Measurements from ENCODE around the gene GLYATL2. TPM values are rescaled to one million over a fixed set of nuclear protein-coding genes. Genes with fewer than 3 reads are reported as not detected.

Gene GLYATL2
- total RNA-seq, 4 donors from 2014 or later: not detected

DNA sequence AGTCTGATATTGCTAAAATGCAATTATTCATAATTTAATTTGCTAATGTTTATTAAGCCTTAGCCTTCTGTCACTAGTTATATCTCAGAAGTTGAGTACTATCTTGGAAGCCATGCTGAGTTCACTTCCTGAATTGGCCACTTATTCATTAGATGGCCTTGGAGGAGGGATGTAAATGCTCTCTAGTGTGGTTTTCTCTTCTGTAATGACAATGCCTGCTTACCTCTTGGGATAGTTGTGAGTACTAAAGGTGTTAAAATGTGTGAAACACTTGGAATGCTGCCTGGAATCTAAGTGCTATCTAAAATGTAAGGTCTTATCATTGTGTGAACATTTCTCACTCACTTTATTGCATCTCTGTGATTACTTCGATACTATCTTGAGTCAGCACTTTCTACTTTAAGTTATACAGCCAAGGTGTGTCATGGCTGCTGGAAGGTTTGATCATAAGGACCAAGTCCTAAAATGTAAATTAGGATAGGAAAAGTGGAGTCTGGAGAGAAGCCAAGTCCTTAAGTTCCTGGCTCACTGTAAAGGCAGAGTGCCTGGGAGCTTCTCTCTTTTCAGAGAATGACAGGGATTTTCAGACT lies 12.4 kb downstream of the GLYATL2 start:
- DNase-seq (no peak), ATAC-seq (no peak)
- no peaks in the 10 kb centered on the region for H3K9me3 ChIP-seq
- no peaks in the 10 kb centered on the region for H3K4me1 ChIP-seq
- no peaks in the 10 kb centered on the region for H3K36me3 ChIP-seq
- H3K27me3 ChIP-seq: no peaks in the 10 kb centered on the region
- TF ChIP-seq, protein P1, sequence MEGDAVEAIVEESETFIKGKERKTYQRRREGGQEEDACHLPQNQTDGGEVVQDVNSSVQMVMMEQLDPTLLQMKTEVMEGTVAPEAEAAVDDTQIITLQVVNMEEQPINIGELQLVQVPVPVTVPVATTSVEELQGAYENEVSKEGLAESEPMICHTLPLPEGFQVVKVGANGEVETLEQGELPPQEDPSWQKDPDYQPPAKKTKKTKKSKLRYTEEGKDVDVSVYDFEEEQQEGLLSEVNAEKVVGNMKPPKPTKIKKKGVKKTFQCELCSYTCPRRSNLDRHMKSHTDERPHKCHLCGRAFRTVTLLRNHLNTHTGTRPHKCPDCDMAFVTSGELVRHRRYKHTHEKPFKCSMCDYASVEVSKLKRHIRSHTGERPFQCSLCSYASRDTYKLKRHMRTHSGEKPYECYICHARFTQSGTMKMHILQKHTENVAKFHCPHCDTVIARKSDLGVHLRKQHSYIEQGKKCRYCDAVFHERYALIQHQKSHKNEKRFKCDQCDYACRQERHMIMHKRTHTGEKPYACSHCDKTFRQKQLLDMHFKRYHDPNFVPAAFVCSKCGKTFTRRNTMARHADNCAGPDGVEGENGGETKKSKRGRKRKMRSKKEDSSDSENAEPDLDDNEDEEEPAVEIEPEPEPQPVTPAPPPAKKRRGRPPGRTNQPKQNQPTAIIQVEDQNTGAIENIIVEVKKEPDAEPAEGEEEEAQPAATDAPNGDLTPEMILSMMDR (IDR thresholded peaks at IDR 0.05 in 4 of 5, conservative IDR thresholded peaks at IDR 0.05 in 1 of 5): no peak
- TF ChIP-seq POLR2A (IDR thresholded peaks at IDR 0.05): no peak
- no peak overlapping the region for H3K27ac ChIP-seq
- H3K4me3 ChIP-seq: no peak overlapping the region
- intact Hi-C loops (cut with DNase I; ENCODE audit: low total_unique reads) (no loop called here), in situ Hi-C loops (cut with MboI; ENCODE audit: low sequenced_read_pairs in 4 of 4) (loop anchor here in 1 of 4 donors (25.0 kb wide), 1 partner anchor 95 kb away; the partner anchor contains the start of gene GLYAT)

DNA sequence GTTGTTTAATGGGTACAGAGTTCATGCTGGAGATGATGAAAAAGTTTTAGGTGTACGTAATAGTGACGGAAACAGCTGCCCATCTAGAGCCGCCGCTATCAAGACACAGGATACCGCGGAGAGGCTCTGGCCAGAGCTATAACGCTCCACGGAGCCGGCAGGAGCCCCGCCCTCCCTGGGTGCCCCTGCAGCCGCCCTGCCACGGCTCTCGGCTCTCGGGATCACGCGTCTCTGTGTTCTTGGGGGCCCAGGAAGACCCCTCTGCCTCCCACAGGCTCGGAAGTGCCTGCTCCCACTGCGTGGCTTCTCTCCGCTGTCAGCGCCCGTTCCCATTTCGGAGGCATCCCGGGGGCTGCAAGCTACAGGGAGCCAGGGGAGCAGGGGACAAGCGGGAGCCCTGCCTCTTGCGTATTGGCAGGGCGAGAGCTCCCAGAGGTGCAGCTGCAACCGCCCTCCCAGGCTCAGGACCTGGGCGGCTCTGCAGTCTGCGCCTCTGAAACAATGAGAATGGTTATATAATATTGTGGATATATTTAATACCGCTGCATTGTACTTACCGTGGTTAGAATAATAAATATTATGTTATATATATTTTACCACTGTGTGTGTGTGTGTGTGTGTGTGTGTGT lies 13.7 kb downstream of the GLYATL2 start:
- intact Hi-C loops (cut with DNase I; ENCODE audit: low total_unique reads): no loop called here
- no peak for DNase-seq

DNA sequence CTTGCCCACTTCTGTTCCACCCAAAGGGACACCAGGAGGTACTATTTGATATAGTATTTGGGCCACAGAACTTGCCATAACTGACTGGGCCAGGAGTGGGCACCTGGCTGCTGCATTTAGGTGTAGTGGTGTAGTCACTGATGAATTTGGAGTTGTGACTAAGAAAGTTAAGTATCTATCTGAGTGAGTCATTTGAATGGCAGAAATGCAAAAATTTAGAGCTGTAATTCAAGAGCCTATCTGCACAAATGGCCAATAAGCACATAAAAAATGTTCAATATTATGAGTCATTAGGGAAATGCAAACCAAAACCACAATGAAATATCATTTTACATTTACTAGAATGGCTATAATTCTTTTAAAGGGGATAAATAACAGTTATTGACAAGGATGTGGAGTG lies 14.7 kb downstream of the GLYATL2 start:
- H3K4me1 ChIP-seq: no peaks in the 10 kb centered on the region
- no peaks in the 10 kb centered on the region for H3K27me3 ChIP-seq
- H3K4me3 ChIP-seq: no peak overlapping the region
- intact Hi-C loops (cut with DNase I; ENCODE audit: low total_unique reads): no loop called here
- H3K27ac ChIP-seq: no peak overlapping the region
- no peaks in the 10 kb centered on the region for H3K36me3 ChIP-seq
- TF ChIP-seq, protein P1 (IDR thresholded peaks at IDR 0.05 in 4 of 5, conservative IDR thresholded peaks at IDR 0.05 in 1 of 5): no peak
- TF ChIP-seq POLR2A (IDR thresholded peaks at IDR 0.05): no peak
- in situ Hi-C loops (cut with MboI; ENCODE audit: low sequenced_read_pairs in 4 of 4): loop anchor here in 1 of 4 donors (25.0 kb wide), 1 partner anchor 92 kb away; the partner anchor contains the start of gene GLYAT
- ATAC-seq (no peak), DNase-seq (no peak)
- no peaks in the 10 kb centered on the region for H3K9me3 ChIP-seq

More for the DNA sequence above, 13.7 kb downstream of the GLYATL2 start:
- Histone ChIP-seq H3K9me3 (no peaks in the 10 kb centered on the region), H3K4me3 (no peak overlapping the region), H3K27ac (no peak overlapping the region), H3K27me3 (no peaks in the 10 kb centered on the region), H3K4me1 (no peaks in the 10 kb centered on the region), H3K36me3 (no peaks in the 10 kb centered on the region)
- in situ Hi-C loops (cut with MboI; ENCODE audit: low sequenced_read_pairs in 4 of 4): loop anchor here in 1 of 4 donors (25.0 kb wide), 1 partner anchor 93 kb away; the partner anchor contains the start of gene GLYAT
- TF ChIP-seq, protein P1 (IDR thresholded peaks at IDR 0.05 in 4 of 5, conservative IDR thresholded peaks at IDR 0.05 in 1 of 5): no peak
- TF ChIP-seq POLR2A (IDR thresholded peaks at IDR 0.05): no peak
- no peak for ATAC-seq

DNA sequence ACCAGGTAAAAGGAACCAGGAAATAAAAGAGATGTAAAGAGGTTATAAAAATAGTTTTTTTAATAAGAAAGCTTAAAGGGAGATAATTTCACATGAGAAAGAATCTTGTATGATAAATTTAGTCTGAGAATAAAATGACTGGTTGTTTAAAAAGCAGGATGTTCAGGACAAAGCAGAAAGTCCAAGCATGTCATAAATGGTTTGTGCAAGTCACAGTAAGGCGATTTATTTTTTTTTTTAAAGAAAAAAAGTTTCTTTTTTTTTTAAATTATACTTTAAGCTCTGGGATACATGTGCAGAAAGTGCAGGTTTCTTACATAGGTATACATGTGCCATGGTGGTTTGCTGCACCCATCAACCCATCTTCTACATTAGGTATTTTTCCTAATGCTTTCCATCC lies 30.8 kb downstream of the GLYATL2 start:
- Histone ChIP-seq H3K9me3 (no peaks in the 10 kb centered on the region), H3K4me3 (no peak overlapping the region), H3K36me3 (no peaks in the 10 kb centered on the region), H3K27me3 (no peaks in the 10 kb centered on the region), H3K4me1 (no peaks in the 10 kb centered on the region), H3K27ac (no peak overlapping the region)
- DNase-seq (no peak), ATAC-seq (no peak)
- in situ Hi-C loops (cut with MboI; ENCODE audit: low sequenced_read_pairs in 4 of 4) (no loop called here), intact Hi-C loops (cut with DNase I; ENCODE audit: low total_unique reads) (no loop called here)
- TF ChIP-seq, protein P1 (IDR thresholded peaks at IDR 0.05 in 4 of 5, conservative IDR thresholded peaks at IDR 0.05 in 1 of 5): no peak
- TF ChIP-seq POLR2A (IDR thresholded peaks at IDR 0.05): no peak

All from gastrocnemius medialis (tissue), 4 donors.